GM11168 (cell line): ENCODE results near the gene ABCF1.

ENCODE experiments used
- in situ Hi-C: fragments of 300-500 bp; cut with MboI; formaldehyde crosslinking; loops from one replicate; pipeline ENCODE4 v1.12.0; 2022; ENCODE audit warnings: low sequenced_read_pairs; ENCODE audit not compliant: unreplicated experiment

Gene ABCF1

DNA sequence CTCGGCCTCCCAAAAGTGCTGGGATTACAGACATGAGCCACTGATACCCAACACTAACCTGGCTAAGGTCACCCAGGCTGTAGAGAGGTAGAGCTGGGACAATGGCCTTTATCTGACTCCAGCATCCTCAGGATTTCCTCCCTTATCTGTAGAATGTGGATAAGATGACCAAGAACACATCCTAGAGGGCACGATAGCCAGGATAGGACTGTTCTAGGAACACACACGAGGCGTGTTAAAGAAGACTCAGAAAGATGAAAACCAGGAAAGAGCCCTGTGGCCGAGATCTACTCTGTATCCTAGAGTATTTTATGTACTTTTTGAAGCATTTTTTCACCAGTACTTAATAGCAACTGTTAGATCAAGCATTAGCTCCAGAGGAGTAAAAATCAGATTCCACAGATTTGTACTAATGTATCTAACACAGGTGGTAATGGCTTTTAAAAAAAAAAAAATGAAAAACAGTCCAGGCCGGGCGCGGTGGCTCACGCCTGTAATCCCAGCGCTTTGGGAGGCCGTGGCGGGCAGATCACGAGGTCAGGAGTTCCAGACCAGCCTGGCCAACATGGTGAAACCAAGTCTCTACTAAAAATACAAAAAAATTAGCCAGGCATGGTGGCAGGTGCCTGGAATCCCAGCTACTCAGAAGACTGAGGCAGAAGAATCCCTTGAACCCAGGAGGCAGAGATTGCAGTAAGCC is 28.5 kb downstream of the ABCF1 start:
- in situ Hi-C loops, result no loop called here

DNA sequence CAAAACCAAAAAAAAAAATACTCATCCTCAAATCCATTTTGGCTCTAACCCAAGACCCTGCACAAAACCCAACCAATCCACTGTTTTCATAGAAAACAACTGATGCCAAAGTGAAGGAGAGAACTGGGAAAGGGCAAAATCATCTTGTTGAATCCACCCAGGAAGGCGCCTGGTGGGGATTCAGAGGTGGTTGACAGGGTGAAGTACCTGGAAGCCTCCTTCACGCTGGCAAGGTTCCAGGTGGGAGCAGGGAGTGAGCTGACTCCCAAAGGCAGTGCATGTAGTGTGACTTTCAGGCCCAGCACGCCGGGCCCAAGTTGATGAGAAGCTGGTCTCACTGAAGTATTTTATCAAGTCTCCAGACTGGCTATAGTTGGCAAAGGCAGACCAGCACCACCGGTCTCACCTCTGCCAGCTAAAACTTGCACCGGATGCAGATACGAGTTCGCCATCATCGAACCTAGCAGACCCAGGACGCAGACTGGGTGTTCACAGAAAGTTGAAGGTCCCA is 29.3 kb downstream of the ABCF1 start:
- in situ Hi-C loops, result no loop called here

DNA sequence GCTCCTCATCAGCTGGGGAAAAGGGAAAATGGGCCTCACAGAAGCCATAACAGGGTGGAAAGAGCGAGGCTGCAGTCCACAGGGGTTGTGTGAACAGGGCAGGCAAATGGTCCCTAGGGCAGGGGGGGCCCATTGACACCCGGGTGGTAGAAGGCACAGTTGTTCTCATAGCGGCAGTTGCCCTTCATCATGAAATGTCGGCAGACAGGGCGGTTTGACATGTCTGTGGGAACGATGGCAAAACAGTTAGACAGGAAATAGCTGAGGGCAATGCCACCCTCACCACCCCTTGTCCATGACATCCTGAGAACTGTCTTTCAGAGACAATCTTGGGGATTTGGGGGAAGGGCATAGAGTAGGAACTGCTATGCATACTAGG is 30.2 kb downstream of the ABCF1 start:
- in situ Hi-C loops, result no loop called here

DNA sequence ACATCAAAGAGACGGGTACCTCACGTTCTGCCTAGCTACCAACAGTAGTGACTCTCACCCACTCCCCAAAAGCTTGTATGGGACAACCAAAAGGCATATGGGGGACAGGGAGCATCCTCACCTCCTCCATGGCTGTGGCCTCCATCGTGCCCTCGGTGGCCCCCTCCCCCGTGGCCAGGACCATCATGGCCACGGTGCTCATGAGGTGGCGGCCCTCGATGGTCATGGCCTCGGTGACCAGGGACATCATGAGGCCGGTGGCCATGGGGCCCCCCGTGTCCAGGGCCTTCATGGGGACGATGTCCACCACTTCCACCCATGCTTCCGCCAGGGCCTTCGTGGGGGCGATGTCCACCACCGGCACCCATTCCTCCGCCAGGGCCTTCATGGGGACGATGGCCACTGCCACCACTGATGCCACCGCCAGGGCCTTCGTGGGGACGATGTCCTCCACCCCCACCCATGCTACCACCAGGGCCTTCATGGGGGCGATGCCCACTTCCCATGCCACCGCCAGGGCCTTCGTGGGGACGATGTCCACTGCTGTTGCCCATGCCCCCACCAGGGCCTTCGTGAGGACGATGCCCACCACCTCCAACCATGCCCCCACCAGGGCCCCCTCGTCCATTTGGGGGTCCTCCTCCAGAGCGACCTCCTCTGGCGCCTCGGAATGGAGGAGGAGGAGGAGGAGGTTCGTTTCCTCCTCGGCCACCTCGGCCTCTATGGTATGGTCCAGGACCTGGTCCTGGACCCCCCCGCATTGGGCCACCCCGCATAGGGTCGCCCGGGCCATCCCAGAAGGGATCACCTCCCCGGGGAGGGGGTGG is 30.8 kb downstream of the ABCF1 start:
- in situ Hi-C loops, result no loop called here

DNA sequence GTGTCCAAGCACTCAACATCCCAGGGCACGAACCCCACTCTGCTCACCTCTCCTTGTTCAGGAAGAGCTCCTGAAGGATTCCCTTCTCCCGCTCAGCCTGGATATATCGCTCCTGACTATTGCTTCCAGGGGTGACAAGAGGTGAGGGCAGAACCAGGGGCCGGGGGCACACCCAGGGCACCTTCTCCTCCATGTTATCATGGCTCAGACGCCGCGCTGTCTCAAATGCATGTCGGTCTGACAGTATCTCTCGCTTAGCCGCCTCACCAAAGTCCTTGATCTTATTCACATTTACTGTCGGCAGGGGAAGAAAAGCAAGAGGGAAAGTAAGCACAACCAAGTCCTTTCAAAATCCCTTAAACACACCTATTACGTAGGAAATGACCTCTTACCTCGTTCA is 32.7 kb downstream of the ABCF1 start:
- in situ Hi-C loops, result no loop called here

DNA sequence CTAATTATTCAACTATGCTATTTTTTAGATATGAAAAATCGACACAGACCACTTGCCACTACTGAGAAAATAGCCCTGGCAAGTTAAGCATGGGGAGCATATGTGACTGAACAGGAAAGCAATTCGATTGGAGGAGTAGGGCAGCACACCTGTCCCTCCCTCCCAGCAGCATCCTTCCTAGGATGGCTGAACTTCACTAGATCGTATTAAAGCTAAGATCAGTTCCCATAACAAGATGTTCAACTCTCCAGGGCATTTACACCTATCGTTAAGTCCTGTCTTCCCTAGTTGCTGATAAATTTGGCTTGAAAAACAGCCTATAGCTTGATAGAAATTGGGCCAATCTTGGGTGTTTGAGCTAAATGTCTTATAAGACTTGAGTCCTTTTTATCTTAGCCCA is 38.8 kb downstream of the ABCF1 start:
- in situ Hi-C loops, result no loop called here

DNA sequence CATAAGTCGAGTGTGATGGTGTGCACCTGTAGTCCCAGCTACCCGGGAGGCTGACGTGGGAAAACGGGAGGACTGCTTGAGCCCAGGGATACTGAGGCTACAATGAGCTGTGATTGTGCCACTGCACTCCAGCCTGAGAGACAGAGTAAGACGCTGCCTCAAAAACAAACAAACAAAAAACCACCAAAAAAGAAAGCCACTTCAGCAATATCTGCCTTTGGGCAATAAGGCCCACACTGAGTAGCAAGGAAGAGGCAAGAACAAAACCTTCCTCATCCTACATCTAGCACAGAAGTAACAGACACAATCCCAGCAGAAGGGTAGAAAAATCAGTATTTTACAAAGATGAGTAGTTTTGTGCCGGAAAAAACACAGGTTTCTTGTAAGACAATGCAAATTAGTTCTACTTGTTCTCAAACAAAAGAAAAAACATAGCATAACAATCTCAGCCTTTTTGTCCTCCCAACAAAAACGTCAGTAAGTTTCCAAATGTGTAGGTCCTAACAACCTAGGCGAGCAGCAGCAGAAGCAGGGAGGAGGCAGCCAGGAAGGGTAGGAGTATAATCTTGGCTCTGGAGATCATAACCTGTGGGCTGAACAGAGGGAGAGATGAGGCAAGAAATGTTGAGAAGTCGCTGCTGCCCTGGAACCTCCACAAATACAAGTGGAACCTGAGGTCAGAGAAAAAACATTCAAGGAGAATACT is 40.1 kb downstream of the ABCF1 start:
- in situ Hi-C loops, result no loop called here

DNA sequence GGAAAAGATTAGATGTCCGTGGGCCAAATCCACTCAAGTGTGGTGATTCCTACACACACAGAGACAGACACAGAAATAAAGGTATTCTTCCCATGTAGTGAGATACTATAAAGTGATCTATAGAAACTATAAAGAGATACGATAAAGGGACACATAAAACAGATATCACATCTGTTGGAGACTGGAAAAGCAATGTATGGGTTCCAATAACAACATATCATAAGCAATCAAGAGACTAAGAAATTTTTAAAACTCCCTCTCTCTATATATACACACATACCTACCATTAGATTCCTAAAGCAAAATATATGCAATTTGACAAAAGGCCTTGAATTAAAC is 40.6 kb downstream of the ABCF1 start:
- in situ Hi-C loops, result no loop called here

DNA sequence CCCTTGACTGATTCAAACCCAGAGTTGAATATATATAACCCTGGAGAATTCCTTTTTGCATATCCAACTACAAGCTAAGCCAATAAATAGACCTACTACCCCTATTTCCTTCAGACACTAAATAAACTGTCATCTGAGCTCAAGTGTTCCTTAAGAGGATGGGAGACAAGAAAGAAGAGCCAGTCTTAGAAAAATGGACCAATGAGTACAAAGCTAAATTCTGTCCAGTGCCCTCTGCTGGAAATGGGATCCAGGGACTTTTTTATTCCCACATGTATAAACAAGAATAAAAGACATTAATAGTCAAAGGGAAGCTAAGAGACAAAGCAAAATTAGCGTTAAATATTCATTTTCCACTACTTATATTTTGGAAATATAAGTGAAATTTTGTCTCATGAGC is 41.0 kb downstream of the ABCF1 start:
- in situ Hi-C loops, result no loop called here

DNA sequence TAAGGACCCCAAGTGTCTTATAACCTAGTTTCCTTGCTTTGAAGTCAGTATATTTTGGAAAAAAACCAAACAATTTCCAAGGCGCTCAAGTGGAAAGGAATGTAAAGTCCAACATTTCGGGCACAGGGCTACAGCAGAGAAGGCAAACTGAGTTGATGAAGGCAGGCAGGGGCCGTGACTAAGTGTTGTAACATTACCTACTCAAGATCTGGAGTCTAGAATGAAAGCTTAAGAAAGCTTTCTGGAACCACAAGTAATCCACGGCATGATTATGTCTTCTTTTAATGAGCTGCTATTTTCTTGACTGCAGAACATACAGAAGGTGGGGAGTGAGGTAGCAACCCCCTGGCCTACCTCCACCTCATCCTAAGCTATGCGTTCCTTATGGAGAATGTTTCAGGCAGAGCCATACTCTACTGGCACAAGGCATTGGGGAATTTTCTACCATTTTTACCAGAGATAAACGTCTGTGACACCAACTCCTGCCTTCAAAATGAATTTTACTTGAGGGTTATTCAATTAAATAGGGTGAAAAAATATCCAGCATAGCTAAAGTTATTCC is 41.5 kb downstream of the ABCF1 start:
- in situ Hi-C loops, result no loop called here

DNA sequence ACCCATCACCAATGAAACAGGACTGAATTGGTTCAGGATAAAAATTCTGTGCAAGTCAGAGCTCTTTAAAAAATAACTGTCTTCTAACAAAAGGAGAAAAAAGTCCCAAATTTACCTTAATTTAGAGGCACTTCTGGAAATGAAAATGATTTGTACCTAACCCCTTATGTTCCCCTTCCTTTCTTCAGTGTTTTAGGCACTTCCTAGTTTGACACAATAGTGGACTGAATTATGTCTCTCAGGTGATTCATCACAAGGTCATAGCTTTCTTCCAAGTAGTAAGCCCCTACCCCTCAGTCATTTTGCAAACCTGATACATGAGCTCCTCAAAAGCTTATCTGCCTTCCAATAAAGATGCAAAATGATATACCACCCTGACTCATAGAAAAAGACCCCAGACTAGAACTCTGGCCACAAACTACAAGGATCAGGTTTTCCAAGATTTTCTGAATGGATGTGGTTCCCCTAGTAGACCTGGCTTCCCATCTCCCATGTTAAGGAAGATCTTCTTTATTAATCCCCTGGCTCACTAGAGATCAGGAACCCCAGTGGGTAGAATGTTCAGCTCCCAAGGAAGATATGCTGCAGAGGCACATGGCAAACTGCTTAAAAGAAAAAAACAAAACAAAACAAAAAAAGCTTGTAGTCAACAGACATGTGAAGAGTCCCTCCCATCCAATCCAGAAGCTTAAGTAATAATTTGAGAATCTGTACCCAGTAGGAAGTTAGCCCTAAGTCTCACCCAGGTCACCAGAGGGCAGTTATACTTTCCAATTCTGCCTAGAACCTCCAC is 42.2 kb downstream of the ABCF1 start:
- in situ Hi-C loops, result no loop called here

DNA sequence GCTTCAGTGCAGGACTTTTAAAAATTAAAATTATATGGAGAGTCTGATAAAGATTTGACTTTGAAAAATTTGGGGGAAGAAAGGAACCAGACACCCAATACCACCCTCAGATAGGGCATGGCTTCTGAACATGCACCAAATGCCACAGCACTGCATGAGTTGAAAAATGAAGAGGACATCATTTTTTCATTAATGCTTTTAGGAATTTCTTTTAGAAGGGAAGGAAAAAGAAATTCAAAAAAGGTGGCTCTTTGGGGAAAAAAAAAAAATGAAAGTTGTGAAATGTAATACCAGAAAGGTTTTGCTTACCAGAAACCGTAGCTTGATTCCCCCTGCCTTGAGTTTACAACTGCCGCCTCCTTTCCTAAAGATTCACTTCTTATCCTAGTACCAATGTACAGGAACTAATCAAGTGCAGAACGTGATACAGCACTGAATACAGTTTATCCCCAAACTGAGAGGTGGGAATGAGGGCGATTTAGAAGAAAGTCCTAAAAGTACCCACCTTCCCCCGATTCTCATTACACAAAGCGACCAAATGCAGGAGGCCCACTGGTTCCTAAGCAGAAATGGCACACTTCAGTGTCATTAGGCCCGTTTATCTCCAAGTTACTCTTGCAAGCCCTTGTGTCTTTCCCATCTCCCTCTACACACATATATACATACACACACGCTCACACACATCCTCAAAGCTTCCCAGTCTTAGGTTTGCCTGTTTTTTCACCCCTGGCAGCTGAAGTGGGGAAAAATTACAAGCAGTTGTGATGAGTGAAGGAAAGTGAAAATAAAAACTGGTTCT is 43.0 kb downstream of the ABCF1 start:
- in situ Hi-C loops, result no loop called here

DNA sequence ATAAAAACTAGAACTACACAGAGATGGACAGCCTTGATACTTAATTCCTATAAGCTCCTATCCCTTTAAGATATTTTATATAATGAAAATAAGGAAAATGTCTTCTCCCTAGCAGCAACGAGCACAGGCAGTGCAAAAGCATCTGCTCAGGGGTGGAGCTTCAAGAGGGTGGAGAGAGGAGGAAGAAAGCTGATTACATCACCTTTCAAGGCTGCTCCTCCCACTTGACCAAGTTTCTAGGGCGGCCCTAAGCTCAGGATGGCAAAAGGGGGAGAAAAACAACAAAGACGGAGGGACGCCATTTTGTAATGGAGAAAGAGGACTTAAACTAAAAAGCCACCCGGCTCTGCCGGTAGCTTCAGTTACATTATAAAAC is 43.6 kb downstream of the ABCF1 start:
- in situ Hi-C loops, result no loop called here

DNA sequence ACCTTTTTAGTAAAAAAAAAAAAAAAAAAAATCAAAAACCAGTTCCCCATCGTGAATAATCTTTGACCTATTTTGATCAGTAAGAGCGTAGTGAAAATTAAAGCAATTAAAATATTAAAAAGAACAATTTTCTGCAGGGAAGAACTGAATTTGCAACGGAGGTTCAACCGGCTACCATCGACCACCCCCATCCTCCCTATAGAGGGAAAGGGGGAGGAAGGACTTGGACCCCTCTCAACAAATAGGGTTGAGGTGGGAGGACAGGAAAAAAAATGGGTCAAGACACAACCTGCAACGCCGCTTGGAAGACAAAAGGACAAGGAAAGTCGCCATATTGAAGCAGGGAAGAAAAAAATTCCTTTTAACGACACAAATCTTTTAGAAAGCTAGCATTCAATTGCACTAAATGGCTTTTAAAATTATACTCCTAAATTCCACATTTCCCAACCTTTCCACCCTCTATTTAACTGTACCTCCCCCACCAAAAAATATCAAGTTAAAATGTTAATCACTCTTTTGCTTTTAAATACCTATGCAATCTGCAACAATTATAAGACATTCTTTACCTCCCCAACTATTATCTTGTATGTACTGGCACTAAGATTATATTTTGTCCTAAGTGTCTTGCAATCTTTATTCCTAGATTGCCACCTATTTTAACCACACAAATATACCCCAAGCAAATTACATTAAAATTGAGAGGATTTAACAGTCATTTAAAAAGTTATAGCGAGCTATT is 44.1 kb downstream of the ABCF1 start:
- in situ Hi-C loops, result no loop called here

DNA sequence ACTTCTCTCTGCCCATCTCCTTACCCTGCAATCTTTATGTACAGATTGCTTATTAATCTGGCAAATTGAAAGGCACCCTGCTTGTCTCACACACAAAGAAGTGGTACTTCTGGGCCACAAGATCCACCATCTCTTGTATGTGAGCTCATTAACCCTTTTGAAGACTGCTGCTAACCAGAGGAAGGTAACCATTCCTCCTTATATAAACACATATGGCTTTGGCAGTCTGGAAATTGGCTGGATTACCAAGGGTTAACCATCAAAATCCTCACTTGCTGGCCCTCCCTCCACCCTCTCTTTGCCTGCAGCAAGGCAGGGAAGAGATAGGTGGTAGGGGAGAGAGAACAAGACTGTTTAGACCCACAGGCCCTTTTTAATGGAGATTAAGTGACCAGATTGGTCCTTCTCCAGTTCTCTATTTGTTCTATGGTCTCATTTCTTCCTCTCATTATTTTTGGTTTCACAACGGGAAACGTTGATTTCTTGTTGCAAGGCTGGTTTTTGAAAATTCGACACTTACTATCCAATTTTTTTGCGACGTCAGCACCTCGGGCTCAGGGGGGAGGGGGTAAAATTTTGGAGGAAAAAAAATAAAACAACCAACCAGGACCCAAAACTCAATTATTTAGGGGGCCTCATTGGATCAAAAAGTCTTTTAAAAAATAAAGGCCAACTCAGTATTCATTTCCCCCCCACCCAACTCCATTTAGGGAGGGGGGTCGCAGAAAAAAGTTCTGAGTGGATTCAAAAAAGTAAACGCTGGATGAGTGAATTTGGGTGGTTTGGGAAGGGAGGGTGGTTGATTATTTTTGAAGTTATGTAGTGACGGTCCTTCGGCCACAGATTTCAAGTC is 44.9 kb downstream of the ABCF1 start:
- in situ Hi-C loops, result no loop called here

DNA sequence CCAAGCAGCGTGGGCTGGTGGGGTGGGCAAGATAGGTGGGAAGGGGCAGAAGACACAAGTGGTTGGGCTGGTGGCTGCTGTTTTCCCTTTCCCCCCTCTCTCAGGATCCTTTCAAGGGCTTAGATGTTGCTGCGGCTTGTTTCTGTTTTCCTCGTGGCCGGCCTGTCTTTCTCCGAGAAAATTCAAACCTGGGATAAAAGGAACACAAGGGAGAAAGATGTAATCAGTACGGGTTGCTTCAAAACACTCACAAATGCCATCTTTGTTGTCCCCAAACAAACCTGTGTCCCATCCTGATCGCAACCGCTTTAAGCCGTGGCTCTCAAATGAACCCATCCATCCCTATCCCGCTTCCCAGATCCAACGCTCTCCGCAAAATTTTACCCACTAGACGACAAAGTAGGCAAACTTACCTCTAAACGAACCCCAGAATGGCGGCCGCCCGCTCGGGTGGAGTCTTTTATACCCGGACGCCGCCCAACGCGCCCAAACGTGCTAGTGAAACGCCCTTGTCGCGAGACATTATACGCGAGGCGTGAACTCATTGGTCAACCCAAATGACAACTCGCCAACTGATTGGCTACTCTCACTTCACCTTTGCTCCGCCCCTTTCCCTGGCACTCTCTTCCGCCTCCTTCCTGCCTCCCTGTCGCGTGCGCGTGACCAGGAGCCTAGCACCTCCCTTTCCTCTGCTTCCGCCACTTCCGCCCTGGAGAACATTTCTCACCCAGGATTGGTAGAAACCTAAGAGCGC is 45.7 kb downstream of the ABCF1 start, which contains the start of gene PPP1R10:
Gene PPP1R10 (minus strand): TSS at position 433 of the 754 bp plus-strand sequence. CDS start 7,299 bp downstream, outside the sequence.
- in situ Hi-C loops, result no loop called here
